KBM-7 (cell line): ENCODE data around the gene VAV2.

Experiments used
- DNase-seq: peaks from one replicate; pipeline ENCODE4 v3.0.0-alpha.2; 2015
- in situ Hi-C: fragments of 300-500 bp; cut with MboI; formaldehyde crosslinking; loops from 2 replicates; pipeline ENCODE4 v1.14.3; 2020; ENCODE audit warnings: low sequenced_read_pairs, low pct_unique_long_range_greater_than_20kb, mixed read lengths

VAV2 gene

GRCh38 chr9:133838859-133839507 lies 153.1 kb downstream of the VAV2 start:
- no peak for DNase-seq
- in situ Hi-C loops: no loop called here

DNA sequence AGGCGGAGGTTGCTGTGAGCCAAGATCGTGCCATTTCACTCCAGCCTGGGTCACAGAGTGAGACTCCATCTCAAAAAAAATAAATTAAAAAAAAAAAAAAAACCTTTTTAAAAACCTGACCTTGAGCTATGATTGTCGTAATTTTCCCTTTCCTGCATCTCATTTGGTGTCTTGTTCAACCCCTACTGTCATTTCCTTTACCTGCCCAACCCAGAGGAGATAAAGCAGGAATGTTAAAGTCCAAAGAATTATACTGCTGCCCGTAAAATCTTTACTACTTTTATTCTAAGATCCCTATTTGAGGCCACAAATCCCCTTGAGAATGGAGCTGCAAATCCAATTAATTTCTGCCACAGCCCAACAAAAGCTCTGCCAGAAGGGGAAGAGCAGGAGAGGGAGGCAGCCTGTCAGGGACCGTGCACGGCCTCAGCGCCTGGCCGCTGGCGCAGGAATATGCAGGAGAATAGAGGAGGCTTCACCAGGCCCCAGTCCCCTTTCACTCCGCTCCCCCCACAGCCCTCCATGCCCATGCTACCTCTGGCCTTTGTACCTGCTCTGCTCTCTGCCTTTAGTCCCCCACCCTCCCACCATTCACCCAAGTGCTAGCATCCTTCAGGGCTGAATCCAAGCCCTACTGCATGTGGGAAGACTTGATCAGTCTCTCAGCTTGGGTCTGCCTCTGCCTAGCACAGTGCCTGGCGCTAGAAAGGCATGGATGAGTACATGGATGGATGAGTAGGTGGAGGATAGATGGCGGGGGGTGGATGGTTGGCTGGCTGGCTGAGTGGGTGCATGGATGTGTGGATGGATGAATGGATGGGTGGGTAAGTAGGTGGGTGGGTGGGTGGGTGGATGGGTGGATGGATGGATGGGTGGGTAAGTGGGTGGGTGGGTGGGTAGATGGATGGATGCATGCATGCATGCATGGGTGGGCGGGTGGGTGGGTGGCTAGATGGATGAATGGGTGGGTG lies 154.2 kb downstream of the VAV2 start:
- in situ Hi-C loops: no loop called here
- DNase-seq: no peak

- DNase-seq: no peak
- in situ Hi-C loops: no loop called here
These were observed 155.3 kb downstream of the VAV2 start for GRCh38 chr9:133836818-133837217.

- in situ Hi-C loops: no loop called here
- DNase-seq: no peak
These were observed 155.9 kb downstream of the VAV2 start for GRCh38 chr9:133836001-133836758.

GRCh38 chr9:133835262-133835901 lies 156.7 kb downstream of the VAV2 start:
- in situ Hi-C loops: no loop called here
- DNase-seq: no peak

DNA sequence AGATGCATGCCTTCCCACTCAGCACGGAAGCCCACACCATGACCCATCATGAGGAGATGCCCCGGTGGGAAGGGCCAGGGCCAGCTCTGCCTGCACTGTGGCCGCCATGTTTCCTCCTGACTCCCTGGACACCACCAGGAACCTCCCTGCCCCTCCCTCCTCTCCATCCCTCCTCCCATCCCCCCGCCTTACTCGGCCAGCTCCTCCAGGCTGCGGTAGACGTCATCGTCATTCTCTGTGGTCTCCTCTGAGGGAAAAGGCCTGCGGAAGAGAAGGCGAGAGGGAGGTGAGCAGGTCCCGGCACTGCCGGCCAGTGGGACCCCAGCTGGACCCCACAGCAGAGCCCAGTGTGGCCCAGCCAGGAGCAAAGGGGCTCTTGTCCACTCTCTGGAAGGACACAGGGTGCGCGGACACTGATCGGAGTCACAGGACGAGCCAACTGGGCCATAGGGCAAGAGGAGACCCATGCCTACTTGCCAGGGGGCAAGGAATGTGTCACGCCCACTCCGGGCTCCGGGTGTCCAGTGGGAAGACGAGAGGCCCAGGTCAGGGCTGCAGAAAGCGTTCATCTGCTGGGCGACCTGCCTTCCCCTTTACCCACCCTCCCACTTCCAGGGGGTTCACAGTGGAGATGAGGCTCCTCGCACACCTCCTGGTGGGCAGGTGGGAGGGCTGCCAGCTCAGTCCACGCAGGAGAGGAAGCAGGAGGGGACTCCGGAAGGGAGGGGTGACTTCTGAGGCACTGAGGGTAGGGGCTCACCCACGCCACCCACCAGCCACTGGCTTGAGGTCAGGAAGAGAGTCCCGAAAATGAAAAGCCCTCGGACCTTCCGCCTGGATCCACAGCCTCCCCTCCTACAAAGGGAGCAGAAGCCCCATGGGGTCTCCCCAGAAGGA lies 157.8 kb downstream of the VAV2 start:
- DNase-seq: no peak
- in situ Hi-C loops: no loop called here

- in situ Hi-C loops: no loop called here
- no peak for DNase-seq
These were observed 158.6 kb downstream of the VAV2 start for GRCh38 chr9:133833388-133834025.

GRCh38 chr9:133832877-133833276 lies 159.2 kb downstream of the VAV2 start:
- in situ Hi-C loops: no loop called here
- no peak for DNase-seq

GRCh38 chr9:133830711-133831110 lies 161.4 kb downstream of the VAV2 start:
- in situ Hi-C loops: no loop called here
- no peak for DNase-seq

DNA sequence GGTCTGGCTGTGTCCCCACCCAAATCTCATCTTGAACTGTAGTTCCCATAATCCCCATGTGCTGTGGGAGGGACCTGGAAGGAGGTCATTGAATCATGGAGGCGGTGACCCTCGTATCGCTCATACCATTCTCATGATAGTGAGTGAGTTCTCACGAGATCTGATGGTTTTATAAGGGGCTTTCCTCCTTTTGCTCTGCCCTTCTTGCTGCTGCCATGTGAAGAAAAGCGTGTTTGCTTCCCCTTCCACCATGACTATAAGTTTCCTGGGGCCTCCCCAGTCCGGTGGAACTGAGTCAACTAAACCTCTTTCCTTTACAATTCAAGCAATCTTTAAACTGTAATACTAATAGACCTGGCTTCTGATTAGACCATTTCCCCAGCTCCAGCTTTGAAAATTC lies 161.8 kb downstream of the VAV2 start:
- DNase-seq: no peak
- in situ Hi-C loops: no loop called here

DNA sequence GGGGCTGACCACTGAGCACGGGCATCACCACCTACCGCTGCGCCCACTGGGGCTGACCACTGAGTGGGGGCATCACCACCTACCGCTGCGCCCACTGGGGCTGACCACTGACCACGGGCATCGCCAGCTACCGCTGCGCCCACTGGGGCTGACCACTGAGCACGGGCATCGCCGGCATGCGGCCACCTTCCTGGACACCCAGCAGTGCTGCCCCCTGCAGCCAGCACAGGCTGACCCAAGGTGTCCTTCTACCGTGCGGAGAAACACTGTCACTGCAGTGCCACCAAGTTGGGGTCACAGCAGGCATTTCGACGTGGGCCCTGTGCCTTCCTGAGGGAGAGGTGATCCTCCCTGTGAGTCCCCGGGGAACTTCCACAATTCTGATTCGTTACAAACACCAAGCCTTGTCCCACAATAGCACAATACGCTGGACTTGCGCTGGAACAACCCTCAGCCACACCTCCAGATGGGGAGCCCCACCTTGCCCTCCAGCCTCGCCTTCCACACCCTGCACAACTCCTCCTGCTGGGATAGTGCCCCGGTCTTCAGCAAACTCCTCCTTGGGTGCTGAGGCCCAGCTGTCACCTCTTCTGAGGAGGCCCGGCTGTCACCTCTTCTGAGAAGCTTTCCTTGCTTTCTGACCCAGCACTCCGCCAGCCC lies 163.7 kb downstream of the VAV2 start:
- no peak for DNase-seq
- in situ Hi-C loops: no loop called here

- in situ Hi-C loops: no loop called here
- DNase-seq: no peak
These were observed 165.6 kb downstream of the VAV2 start for GRCh38 chr9:133826289-133827085.

GRCh38 chr9:133825555-133826218 lies 166.4 kb downstream of the VAV2 start:
- in situ Hi-C loops: no loop called here
- DNase-seq: no peak

- in situ Hi-C loops: no loop called here
- DNase-seq: no peak
These were observed 167.3 kb downstream of the VAV2 start for GRCh38 chr9:133824802-133825186.

DNA sequence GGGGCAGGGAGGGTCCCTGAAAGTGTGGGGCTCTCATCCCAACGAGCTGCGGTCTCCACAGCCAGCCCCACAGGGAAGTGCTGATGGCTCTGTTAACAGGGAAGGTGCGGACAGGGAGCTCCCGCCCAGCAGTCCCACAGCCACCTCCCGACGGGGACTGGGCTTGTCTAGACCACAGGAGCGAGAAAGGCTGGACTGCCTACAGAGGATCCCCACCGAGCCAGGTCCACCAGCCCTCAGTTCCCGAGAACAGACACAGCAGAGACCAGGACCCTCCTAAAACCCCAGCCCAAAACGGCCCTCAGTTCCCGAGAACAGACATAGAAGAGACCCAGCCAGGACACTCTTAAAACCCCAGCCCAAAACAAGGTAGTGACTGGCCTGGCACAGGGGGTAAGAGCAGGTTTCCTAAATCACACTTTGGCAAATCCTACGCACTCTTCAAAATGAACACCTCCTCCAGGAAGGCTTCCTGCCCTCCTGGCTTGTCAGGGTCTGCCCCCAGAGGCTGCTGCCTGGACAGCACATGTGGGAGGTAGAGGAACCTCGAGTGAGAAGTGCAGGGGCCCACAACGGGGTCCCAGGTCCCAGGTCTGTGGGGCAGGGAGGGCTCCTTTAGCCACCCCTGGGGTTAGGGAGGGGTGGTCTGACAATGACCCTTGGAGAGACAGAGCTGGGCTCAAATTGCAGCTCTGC lies 167.9 kb downstream of the VAV2 start:
- in situ Hi-C loops: no loop called here
- DNase-seq: no peak
